ENCODE data around the gene RPL26.
"Not testable (repeated sequence)": the region's sequence is repeated elsewhere in the genome, so short reads cannot be mapped to it uniquely, and the experiment has no call there.

RPL26 gene

GRCh38 chr17:8368193-8368592, 14.8 kb downstream of the RPL26 start:
- DNase-seq (ENCODE audit: low read depth in 2 of 3, low spot score in 2 of 3) = no peak

- no peak for DNase-seq (ENCODE audit: low read depth in 2 of 3, low spot score in 2 of 3)
These were observed 16.8 kb downstream of the RPL26 start for GRCh38 chr17:8366231-8366630.

- DNase-seq (ENCODE audit: low read depth in 2 of 3, low spot score in 2 of 3) = no peak
These were observed 17.9 kb downstream of the RPL26 start for GRCh38 chr17:8365143-8365542.

GRCh38 chr17:8362651-8363332, 20.2 kb downstream of the RPL26 start:
- DNase-seq (ENCODE audit: low read depth in 2 of 3, low spot score in 2 of 3) = no peak

GRCh38 chr17:8360751-8361150, 22.2 kb downstream of the RPL26 start:
- DNase-seq (ENCODE audit: low read depth in 2 of 3, low spot score in 2 of 3) = no peak

GRCh38 chr17:8360260-8360659, 22.7 kb downstream of the RPL26 start:
- no peak for DNase-seq (ENCODE audit: low read depth in 2 of 3, low spot score in 2 of 3)

GRCh38 chr17:8359769-8360168, 23.2 kb downstream of the RPL26 start:
- no peak for DNase-seq (ENCODE audit: low read depth in 2 of 3, low spot score in 2 of 3)

- no peak for DNase-seq (ENCODE audit: low read depth in 2 of 3, low spot score in 2 of 3)
These were observed 25.1 kb downstream of the RPL26 start for GRCh38 chr17:8357910-8358309.

GRCh38 chr17:8354236-8354635, 28.8 kb downstream of the RPL26 start:
- no peak for DNase-seq (ENCODE audit: low read depth in 2 of 3, low spot score in 2 of 3)

- no peak for DNase-seq (ENCODE audit: low read depth in 2 of 3, low spot score in 2 of 3)
These were observed 29.3 kb downstream of the RPL26 start for GRCh38 chr17:8353736-8354135.

GRCh38 chr17:8350339-8350738, 32.7 kb downstream of the RPL26 start:
- no peak for DNase-seq (ENCODE audit: low read depth in 2 of 3, low spot score in 2 of 3)

GRCh38 chr17:8347001-8347400, 36.0 kb downstream of the RPL26 start:
- DNase-seq (ENCODE audit: low read depth in 2 of 3, low spot score in 2 of 3) = not testable (repeated sequence)

- DNase-seq (ENCODE audit: low read depth in 2 of 3, low spot score in 2 of 3) = no peak
These were observed 36.9 kb downstream of the RPL26 start for GRCh38 chr17:8345951-8346665.

GRCh38 chr17:8345052-8345690, 37.8 kb downstream of the RPL26 start:
- DNase-seq (ENCODE audit: low read depth in 2 of 3, low spot score in 2 of 3) = no peak

- no peak for DNase-seq (ENCODE audit: low read depth in 2 of 3, low spot score in 2 of 3)
These were observed 41.5 kb downstream of the RPL26 start for GRCh38 chr17:8341456-8341855.

- DNase-seq (ENCODE audit: low read depth in 2 of 3, low spot score in 2 of 3) = no peak
These were observed 43.5 kb downstream of the RPL26 start, which contains the start of gene ODF4 for GRCh38 chr17:8339540-8339939. ODF4 (plus strand) TSS chr17:8339840; CDS start chr17:8340052, 212 bp downstream.

- no peak for DNase-seq (ENCODE audit: low read depth in 2 of 3, low spot score in 2 of 3)
These were observed 44.2 kb downstream of the RPL26 start for GRCh38 chr17:8338753-8339140.

- DNase-seq (ENCODE audit: low read depth in 2 of 3, low spot score in 2 of 3) = no peak
These were observed 44.9 kb downstream of the RPL26 start for GRCh38 chr17:8337802-8338752.

GRCh38 chr17:8333281-8333680, 49.7 kb downstream of the RPL26 start:
- DNase-seq (ENCODE audit: low read depth in 2 of 3, low spot score in 2 of 3) = no peak

GRCh38 chr17:8332688-8333087, 50.3 kb downstream of the RPL26 start:
- no peak for DNase-seq (ENCODE audit: low read depth in 2 of 3, low spot score in 2 of 3)

GRCh38 chr17:8332128-8332527, 50.9 kb downstream of the RPL26 start:
- DNase-seq (ENCODE audit: low read depth in 2 of 3, low spot score in 2 of 3) = no peak

Data from activated CD8-positive, alpha-beta memory T cell treated with anti-CD3 and anti-CD28 coated beads for 48 hours (primary cell).